NCI-H2227 (cell line): ENCODE measurements around the gene DRAP1.

ENCODE experiments used
- DNase-seq: peaks from one replicate; lab custom pipeline; 2025; ENCODE audit not compliant: unreplicated experiment; lab: John Stamatoyannopoulos, UW

The DRAP1 gene

DNA sequence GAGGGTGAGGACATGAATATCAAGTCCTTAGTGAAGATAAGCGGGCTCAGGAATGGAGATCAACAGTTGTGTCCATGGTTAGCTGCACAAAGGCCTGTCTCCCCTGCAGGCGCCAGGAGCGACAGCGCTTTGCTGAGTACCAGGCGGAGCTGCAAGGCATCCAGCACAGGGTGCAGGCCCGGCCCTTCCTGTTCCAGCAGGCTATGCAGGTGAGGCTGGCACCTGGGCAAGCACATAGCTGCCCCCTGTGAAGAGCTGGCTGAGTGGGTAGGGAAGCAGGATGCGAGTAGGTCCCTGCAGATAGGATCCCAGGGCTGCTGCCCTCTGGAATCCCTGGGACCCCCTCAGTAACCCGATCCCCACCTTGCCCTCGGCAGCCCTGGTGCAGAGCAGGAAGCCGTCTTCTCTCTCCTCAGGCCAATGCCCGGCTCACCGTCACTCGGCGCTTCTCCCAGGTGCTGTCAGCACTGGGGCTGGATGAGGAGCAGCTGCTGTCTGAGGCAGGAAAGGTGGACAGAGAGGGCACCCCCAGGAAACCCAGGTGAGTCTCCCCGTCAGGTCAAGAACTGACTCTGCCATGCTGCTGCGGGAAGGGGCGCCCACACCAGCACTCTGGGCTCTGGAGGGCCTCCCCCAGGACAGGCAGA lies 39.7 kb downstream of the DRAP1 start:
- DNase-seq, result no peak

DNA sequence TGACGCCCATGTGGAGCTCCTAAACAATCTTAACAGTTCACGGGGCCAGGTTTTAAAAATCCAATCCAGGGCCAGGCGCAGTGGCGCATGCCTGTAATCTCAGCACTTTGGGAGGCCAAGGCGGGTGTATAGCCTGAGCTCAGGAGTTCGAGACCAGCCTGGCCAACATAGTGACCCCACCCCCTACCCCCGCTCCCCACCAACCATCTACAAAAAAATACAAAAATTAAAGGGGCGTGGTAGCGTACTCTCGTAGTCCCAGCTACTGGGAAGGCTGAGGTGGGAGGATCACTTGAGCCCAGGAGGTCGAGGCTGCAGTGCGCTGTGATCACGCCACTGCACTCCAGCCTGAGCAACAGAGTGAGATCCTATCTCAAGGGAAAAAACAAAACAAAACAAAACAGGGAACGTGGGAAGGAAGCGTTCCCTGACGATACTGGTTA lies 41.6 kb downstream of the DRAP1 start:
- DNase-seq, result peak; percentile 58

DNA sequence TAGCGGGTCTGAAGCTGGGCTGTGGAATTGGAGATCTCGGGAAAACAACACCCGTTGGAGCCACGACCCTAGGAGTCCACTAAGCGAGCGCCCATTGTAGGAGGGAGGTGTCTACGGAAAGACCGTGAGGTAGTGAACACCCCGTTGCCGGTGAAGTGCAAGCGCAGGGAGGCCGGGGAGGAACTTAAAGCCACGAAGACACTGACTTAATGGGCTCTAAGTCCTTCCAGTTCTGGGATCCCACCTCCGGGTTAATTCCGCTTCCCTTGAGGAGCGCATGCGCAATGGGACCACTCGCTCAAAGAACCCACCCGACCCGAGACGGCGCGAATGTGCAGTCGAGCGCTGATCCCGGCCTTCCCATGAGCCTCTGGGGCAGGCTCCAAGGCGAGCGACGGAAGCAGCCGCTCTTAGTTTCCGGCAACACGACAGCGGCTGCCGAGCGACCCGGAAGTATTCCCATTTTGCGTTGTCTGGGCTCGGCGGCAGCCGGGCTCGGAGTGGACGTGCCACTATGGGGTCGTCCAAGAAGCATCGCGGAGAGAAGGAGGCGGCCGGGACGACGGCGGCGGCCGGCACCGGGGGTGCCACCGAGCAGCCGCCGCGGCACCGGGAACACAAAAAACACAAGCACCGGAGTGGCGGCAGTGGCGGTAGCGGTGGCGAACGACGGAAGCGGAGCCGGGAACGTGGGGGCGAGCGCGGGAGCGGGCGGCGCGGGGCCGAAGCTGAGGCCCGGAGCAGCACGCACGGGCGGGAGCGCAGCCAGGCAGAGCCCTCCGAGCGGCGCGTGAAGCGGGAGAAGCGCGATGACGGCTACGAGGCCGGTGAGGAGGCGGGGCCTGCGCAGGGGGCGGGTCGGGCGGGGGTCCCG lies 42.3 kb downstream of the DRAP1 start, which contains the start of gene SART1:
SART1 (plus strand) TSS at position 468 of the 874 bp plus-strand sequence; CDS start at position 515, 47 bp downstream.
- peak; percentile 99 for DNase-seq

DNA sequence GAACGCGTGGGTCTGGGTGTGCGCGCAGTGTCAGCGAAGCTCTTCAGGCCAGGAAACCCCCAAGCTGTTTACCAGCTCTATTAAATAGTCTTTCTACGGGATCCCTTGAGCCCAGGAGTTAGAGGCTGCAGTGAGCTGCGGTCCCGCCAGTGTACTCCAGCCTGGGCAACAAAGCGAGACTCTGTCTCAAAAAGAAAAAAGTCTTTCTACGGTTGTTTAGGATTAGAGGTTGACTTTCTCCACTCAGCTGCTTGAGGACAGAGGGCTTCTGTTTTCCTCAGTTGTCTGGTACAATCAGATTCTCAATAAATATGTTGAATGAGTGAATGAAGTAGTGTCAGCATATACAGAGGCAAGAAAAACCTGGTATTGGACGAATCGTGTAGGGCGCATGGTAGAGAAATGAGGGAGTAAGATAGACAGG lies 42.9 kb downstream of the DRAP1 start:
- DNase-seq, result no peak

DNA sequence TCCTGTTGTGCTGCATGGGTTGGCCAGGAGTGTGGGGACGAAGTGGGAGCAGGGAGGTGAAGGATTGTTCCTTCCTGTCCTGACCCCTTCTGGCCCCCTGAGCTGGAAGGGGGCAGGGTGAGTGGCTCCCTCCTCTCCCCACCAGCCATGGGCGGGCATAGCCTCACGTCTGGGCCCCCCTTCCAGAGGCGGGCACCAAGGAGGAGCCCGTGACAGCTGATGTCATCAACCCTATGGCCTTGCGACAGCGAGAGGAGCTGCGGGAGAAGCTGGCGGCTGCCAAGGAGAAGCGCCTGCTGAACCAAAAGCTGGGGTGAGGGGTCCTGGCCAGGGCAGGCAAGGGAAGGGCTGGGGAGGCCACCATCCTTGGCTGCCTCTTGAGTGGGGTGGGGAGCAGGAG lies 45.7 kb downstream of the DRAP1 start:
- DNase-seq, result no peak

DNA sequence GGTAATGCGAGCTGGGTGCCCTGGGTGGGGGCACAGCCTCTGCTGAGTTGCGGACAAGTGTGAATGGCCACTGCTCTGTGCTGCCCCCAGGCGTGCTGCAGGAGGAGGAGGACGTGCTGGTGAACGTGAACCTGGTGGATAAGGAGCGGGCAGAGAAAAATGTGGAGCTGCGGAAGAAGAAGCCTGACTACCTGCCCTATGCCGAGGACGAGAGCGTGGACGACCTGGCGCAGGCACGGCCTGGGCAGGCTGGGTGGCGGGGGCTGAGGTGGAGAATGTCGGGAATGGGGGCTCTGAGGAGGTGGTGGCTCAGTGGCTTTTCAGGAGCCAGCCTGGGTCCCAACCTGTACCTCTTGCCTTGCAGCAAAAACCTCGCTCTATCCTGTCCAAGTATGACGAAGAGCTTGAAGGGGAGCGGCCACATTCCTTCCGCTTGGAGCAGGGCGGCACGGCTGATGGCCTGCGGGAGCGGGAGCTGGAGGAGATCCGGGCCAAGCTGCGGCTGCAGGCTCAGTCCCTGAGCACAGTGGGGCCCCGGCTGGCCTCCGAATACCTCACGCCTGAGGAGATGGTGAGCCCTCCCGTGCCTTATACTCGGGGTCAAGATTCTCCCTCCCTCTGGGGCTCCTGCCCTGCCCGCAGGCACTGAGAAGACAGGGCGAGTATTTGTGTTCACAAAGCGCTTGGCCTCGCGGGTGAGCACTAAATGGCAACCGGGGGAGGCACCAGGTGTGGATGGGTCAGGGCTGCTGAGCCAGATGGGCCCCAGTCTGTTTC lies 46.9 kb downstream of the DRAP1 start:
- no peak for DNase-seq

DNA sequence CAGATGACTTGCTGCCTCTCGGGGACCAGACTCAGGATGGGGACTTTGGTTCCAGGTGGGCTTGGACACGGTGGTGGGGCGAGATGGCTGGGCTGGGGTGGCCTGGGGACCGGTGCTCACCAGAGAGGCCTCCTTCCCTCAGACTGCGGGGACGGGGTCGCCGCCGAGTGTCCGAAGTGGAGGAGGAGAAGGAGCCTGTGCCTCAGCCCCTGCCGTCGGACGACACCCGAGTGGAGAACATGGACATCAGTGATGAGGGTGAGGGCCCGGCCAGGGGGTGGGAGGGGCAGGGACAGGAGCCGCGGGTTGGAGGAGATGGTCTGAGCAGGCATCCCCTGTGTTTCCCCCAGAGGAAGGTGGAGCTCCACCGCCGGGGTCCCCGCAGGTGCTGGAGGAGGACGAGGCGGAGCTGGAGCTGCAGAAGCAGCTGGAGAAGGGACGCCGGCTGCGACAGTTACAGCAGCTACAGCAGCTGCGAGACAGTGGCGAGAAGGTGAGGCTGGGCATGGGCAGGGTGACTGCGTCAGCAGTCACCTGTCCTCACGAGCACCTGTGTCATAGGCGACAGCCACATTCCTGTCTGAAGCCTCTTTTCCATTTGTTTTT lies 48.2 kb downstream of the DRAP1 start:
- DNase-seq, result no peak

DNA sequence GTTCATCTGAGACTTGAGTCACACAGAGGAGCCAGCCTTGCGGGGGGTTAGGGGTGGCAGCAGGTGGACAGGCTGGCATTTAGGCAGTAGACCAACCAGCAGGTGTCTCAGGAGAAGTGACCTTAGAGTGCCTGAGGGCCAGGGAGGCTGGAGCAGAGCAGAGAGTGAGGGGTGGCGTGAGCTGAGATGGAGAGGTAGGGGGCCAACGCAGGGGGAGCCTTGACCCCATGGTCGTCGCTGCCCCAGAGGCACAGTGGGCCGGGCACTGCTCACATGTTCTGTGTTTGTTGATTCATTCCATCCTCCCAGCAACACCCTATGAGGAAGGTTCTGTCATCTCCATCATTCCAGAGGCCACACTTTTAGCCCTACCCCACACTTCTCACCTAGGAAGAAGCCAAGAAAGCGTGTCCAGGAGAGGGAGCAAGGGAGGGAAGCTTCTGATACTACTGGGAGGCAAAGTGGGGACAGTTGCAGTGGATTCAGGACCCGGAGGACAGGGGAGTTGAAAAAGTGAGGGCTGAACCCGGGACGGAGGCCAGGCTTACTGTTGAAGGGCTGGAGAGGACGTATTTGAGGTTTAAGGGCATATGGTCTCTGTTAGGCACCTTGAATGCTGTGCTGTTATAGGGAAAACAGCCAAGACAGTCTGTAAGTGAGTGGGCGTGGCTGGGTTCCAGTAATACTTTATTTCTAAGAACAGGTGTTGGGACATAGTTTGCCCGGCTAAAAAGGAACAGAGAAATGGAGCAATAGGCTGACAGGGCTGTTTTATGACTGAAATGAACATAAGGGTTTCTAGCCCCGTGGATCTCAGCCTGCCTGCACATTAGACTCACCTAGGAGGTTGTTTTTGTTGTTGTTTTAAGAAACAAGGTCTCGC lies 49.6 kb downstream of the DRAP1 start:
- no peak for DNase-seq
